OCI-LY1 (cell line): ENCODE measurements around the gene METTL21C.

Source experiments
- H2AFZ ChIP-seq: fragments of 200-600 bp; sonication (generic), shearing (Covaris generic); 2 replicates; pipeline ENCODE4 v1.6.0; 2014; ENCODE audit warnings: antibody characterized with exemption, mild to moderate bottlenecking, low read length
- H3F3A ChIP-seq: fragments of 200-600 bp; sonication (generic), shearing (Covaris generic); 2 replicates; pipeline ENCODE4 v1.6.0; 2014; ENCODE audit warnings: mild to moderate bottlenecking, antibody characterized with exemption, low read length, moderate library complexity; ENCODE audit not compliant: insufficient read depth
- H3K27ac ChIP-seq: fragments of 200-600 bp; sonication (generic); 2 replicates; pipeline ENCODE4 v1.5.1; 2014; ENCODE audit warnings: low read length, mixed run types, mild to moderate bottlenecking, low read depth; ENCODE audit not compliant: poor library complexity, severe bottlenecking
- H3K27me3 ChIP-seq: fragments of 200-600 bp; sonication (generic); 2 replicates; pipeline ENCODE4 v1.6.0; 2014; ENCODE audit warnings: antibody characterized with exemption, mild to moderate bottlenecking, low read length, moderate library complexity; ENCODE audit not compliant: insufficient read depth
- H3K36me3 ChIP-seq: fragments of 200-600 bp; sonication (generic); 2 replicates; pipeline ENCODE4 v1.6.1; 2014; ENCODE audit warnings: mild to moderate bottlenecking, antibody characterized with exemption, low read length, moderate library complexity, mixed read lengths; ENCODE audit not compliant: insufficient read depth
- H3K4me1 ChIP-seq: fragments of 200-600 bp; sonication (generic); 2 replicates; pipeline ENCODE4 v1.5.1; 2014; ENCODE audit warnings: mild to moderate bottlenecking, low read length, moderate library complexity; ENCODE audit not compliant: insufficient read depth, severe bottlenecking
- H3K4me2 ChIP-seq: fragments of 200-600 bp; sonication (generic), shearing (Covaris generic); 2 replicates; pipeline ENCODE4 v1.6.1; 2014; ENCODE audit warnings: low read length
- H3K4me3 ChIP-seq: fragments of 200-600 bp; sonication (generic); 2 replicates; pipeline ENCODE4 v1.5.1; 2014; ENCODE audit warnings: low read length, low read depth, mild to moderate bottlenecking, mixed read lengths; ENCODE audit not compliant: poor library complexity, severe bottlenecking
- H3K79me2 ChIP-seq: fragments of 200-600 bp; shearing (Covaris generic); 2 replicates; pipeline ENCODE4 v1.6.1; 2016; ENCODE audit warnings: mixed run types, low read length, mixed read lengths; ENCODE audit not compliant: insufficient read depth
- H3K9ac ChIP-seq: fragments of 200-600 bp; sonication (generic), shearing (Covaris generic); 2 replicates; pipeline ENCODE4 v1.6.1; 2014; ENCODE audit warnings: mild to moderate bottlenecking, low read length, mixed read lengths
- H3K9me2 ChIP-seq: fragments of 200-600 bp; sonication (generic), shearing (Covaris generic); 2 replicates; pipeline ENCODE4 v1.6.1; 2014; ENCODE audit warnings: low read depth, mild to moderate bottlenecking, low read length, mixed read lengths
- H3K9me3 ChIP-seq: fragments of 200-600 bp; shearing (Covaris generic); 2 replicates; pipeline ENCODE4 v1.6.1; 2014; ENCODE audit warnings: low read length, mixed read lengths
- H4K20me1 ChIP-seq: fragments of 200-600 bp; sonication (generic), shearing (Covaris generic); 2 replicates; pipeline ENCODE4 v1.6.0; 2016; ENCODE audit warnings: mild to moderate bottlenecking, low read length; ENCODE audit not compliant: insufficient read depth
- CTCF ChIP-seq: fragments of 200-600 bp; sonication (generic), shearing (Covaris generic); IDR thresholded peaks from 2 replicates; pipeline ENCODE4 v1.5.1; 2017; ENCODE audit warnings: mild to moderate bottlenecking, antibody characterized with exemption, low read length, moderate library complexity, mixed read lengths
- EZH2 ChIP-seq: fragments of 200-600 bp; sonication (generic), shearing (Covaris generic); IDR thresholded peaks from 2 replicates; pipeline ENCODE4 v1.8.0; 2017; ENCODE audit warnings: borderline replicate concordance, mixed run types, mild to moderate bottlenecking, antibody characterized with exemption, low read length, moderate library complexity, mixed read lengths

METTL21C gene

GRCh38 chr13:102667023-102667422, 27.8 kb downstream of the METTL21C start:
- Histone ChIP-seq H4K20me1 (no peaks in the 10 kb centered on the region), H3K36me3 (peaks cover 92% of the 10 kb centered on the region), H2AFZ (no peak overlapping the region), H3K4me1 (no peaks in the 10 kb centered on the region), H3K9me3 (peaks cover 17% of the 10 kb centered on the region), H3K4me2 (no peak overlapping the region), H3K27ac (no peak overlapping the region), H3K9me2 (no peaks in the 10 kb centered on the region), H3K9ac (no peak overlapping the region), H3K27me3 (no peaks in the 10 kb centered on the region), H3K79me2 (no peaks in the 10 kb centered on the region), H3K4me3 (no peak overlapping the region), H3F3A (no peaks in the 10 kb centered on the region)
- TF ChIP-seq EZH2 (no peak), CTCF (no peak)

- no peak overlapping the region for H3K4me2 ChIP-seq
- no peaks in the 10 kb centered on the region for H3K9me2 ChIP-seq
- no peak for TF ChIP-seq EZH2
- TF ChIP-seq CTCF = no peak
- no peak overlapping the region for H2AFZ ChIP-seq
- no peaks in the 10 kb centered on the region for H3F3A ChIP-seq
- H3K9me3 ChIP-seq = 0 out of 2 replicates have a peak, but pooled peaks cover 6% of the 10 kb centered on the region
- H3K36me3 ChIP-seq = peaks cover 86% of the 10 kb centered on the region
- H4K20me1 ChIP-seq = no peaks in the 10 kb centered on the region
- H3K27me3 ChIP-seq = no peaks in the 10 kb centered on the region
- H3K79me2 ChIP-seq = no peaks in the 10 kb centered on the region
- H3K4me3 ChIP-seq = no peak overlapping the region
- no peaks in the 10 kb centered on the region for H3K4me1 ChIP-seq
- H3K27ac ChIP-seq = no peak overlapping the region
- H3K9ac ChIP-seq = no peak overlapping the region
These were observed 35.6 kb downstream of the METTL21C start for GRCh38 chr13:102659168-102659713.

- Histone ChIP-seq H3K4me1 (no peaks in the 10 kb centered on the region), H3K9me3 (0 out of 2 replicates have a peak, but pooled peaks cover 6% of the 10 kb centered on the region), H3K4me3 (no peak overlapping the region), H3F3A (no peaks in the 10 kb centered on the region), H3K4me2 (no peak overlapping the region), H3K27me3 (no peaks in the 10 kb centered on the region), H2AFZ (no peak overlapping the region), H3K36me3 (peaks cover 84% of the 10 kb centered on the region), H3K27ac (no peak overlapping the region), H4K20me1 (no peaks in the 10 kb centered on the region), H3K79me2 (no peaks in the 10 kb centered on the region), H3K9ac (no peak overlapping the region), H3K9me2 (no peaks in the 10 kb centered on the region)
- TF ChIP-seq EZH2 (no peak), CTCF (no peak)
These were observed 36.2 kb downstream of the METTL21C start for GRCh38 chr13:102658660-102659059.
